Measurements from ENCODE around the gene EML5.

GRCh38 chr14:88823968-88824313, 31.2 kb upstream of the EML5 start:
- TF ChIP-seq POLR2A (IDR thresholded peaks at IDR 0.05; ENCODE audit: extremely low read depth, insufficient read length) (no peak), CTCF (IDR thresholded peaks at IDR 0.05; ENCODE audit: low read depth, low read length) (no peak), MAX (IDR thresholded peaks at IDR 0.05; ENCODE audit: low read depth, low read length) (no peak)
